Spleen (tissue), 7 donors: ENCODE data around the gene HOXC12.

Source experiments
- POLR2A ChIP-seq, 3 donors: fragments of 450-650 bp; IDR thresholded peaks; one replicate each; pipeline ENCODE4 v1.5.1; 2017; ENCODE audit warnings: antibody characterized with exemption in 3 of 3, mild to moderate bottlenecking in 1 of 3
- TF ChIP-seq, protein P1 (sequence below), 11 experiments: fragments of 200-600 bp in 7 of 11; fragments of 450-650 bp in 4 of 11; sonication (generic) in 4 of 11; IDR thresholded peaks in 8 of 11; conservative IDR thresholded peaks in 3 of 11; 1 replicate in 7 of 11; 2 replicates in 4 of 11; pipeline versions ENCODE4 v1.4.0 to v1.8.0; 2016 to 2021; ENCODE audit warnings: antibody characterized with exemption in 11 of 11, inconsistent platforms in 4 of 11, mild to moderate bottlenecking in 1 of 11
- donor health status: DM: no; HTN: no; CAD: no; lungs with moderate emphysema.
- donor health status: DM: no; HTN: no; CAD: no.
- donor health status: DM: no; HTN: no; CAD: no.

DNA sequence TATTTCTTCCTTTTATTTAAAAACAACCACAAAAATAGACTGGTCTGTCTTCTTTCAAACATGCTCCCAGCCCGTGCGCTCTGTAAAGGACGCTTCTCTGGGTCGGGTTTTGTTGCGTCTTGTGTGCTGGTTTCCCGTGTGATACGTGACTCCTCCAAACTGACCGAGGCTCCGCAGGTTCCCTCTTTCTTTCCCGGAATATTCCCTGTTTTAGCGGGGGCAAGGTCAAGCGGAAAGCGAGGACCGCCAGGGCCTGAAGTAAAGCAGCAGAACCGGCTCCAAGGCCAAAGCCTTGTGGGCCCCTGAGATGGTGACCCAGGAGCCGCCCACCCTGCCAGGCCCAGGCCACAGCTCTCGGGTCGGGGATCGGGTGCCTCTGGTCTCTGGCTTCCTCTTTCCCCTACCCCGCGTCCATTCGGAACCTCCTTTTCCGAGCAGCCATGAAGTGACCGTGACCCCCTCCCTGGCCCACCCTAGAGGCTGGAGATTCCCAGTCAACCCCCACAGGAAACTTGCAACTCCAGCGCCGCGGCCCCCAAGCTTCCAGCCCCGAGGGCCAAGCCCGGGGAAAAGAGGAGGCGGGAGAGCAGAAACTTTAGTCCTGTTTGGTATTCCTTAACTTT is 29.4 kb downstream of the HOXC12 start:
- TF ChIP-seq, protein P1, sequence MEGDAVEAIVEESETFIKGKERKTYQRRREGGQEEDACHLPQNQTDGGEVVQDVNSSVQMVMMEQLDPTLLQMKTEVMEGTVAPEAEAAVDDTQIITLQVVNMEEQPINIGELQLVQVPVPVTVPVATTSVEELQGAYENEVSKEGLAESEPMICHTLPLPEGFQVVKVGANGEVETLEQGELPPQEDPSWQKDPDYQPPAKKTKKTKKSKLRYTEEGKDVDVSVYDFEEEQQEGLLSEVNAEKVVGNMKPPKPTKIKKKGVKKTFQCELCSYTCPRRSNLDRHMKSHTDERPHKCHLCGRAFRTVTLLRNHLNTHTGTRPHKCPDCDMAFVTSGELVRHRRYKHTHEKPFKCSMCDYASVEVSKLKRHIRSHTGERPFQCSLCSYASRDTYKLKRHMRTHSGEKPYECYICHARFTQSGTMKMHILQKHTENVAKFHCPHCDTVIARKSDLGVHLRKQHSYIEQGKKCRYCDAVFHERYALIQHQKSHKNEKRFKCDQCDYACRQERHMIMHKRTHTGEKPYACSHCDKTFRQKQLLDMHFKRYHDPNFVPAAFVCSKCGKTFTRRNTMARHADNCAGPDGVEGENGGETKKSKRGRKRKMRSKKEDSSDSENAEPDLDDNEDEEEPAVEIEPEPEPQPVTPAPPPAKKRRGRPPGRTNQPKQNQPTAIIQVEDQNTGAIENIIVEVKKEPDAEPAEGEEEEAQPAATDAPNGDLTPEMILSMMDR (IDR thresholded peaks at IDR 0.05 in 8 of 11, conservative IDR thresholded peaks at IDR 0.05 in 3 of 11), result no peak
- TF ChIP-seq POLR2A (IDR thresholded peaks at IDR 0.05), result no peak
